Liver (tissue), 9 donors: ENCODE results near the gene HDAC3. TPM values are rescaled to one million over a fixed set of nuclear protein-coding genes. Genes with fewer than 3 reads are reported as not detected.

Experiments
- DNase-seq: peaks from one replicate; pipeline ENCODE4 v3.0.0-alpha.2; 2017; ENCODE audit warnings: low spot score
- H3K27ac ChIP-seq, 2 donors: one replicate each; pipeline ENCODE4 v1.7.0; 2013; ENCODE audit warnings: inconsistent platforms in 2 of 2, low read length in 2 of 2, control low read depth in 1 of 2, low read depth in 1 of 2, mild to moderate bottlenecking in 1 of 2
- H3K27me3 ChIP-seq, 4 donors: one replicate each; pipeline versions ENCODE4 v1.6.1 to v1.7.0; 2013; ENCODE audit warnings: low read length in 3 of 4, inconsistent platforms in 1 of 4, mild to moderate bottlenecking in 1 of 4, moderate library complexity in 1 of 4; ENCODE audit not compliant: control insufficient read depth in 4 of 4, insufficient read depth in 4 of 4
- H3K36me3 ChIP-seq, 4 donors: one replicate each; pipeline versions ENCODE4 v1.6.1 to v1.7.0; 2013; ENCODE audit warnings: low read length in 3 of 4, mild to moderate bottlenecking in 3 of 4, low read depth in 1 of 4, moderate library complexity in 1 of 4; ENCODE audit not compliant: control insufficient read depth in 4 of 4, insufficient read depth in 3 of 4
- H3K4me1 ChIP-seq, 4 donors: one replicate each; pipeline versions ENCODE4 v1.6.1 to v1.7.0; 2013; ENCODE audit warnings: low read length in 3 of 4, mild to moderate bottlenecking in 3 of 4, moderate library complexity in 1 of 4; ENCODE audit not compliant: control insufficient read depth in 4 of 4, insufficient read depth in 4 of 4
- H3K4me3 ChIP-seq, 3 donors: one replicate each; pipeline versions ENCODE4 v1.6.1 to v1.7.0; 2013; ENCODE audit warnings: low read length in 3 of 3, control low read depth in 1 of 3, low read depth in 1 of 3, mild to moderate bottlenecking in 1 of 3
- H3K9ac ChIP-seq, 2 donors: one replicate each; pipeline ENCODE4 v1.7.0; 2013; ENCODE audit warnings: low read length in 2 of 2, mild to moderate bottlenecking in 2 of 2, moderate library complexity in 2 of 2, control low read depth in 1 of 2, low read depth in 1 of 2
- H3K9me3 ChIP-seq, 4 donors: one replicate each; pipeline versions ENCODE4 v1.6.1 to v1.7.0; 2013; ENCODE audit warnings: low read length in 3 of 4; ENCODE audit not compliant: control insufficient read depth in 4 of 4
- ATF3 ChIP-seq: IDR thresholded peaks from 2 replicates; pipeline ENCODE4 v1.6.1; 2016; ENCODE audit warnings: antibody characterized with exemption
- CTCF ChIP-seq: fragments of 150-350 bp; IDR thresholded peaks from 2 replicates; pipeline ENCODE4 v1.5.1; 2017; ENCODE audit warnings: improper control_type of control experiment, low read depth, low read length; ENCODE audit not compliant: missing input control
- EGR1 ChIP-seq, 2 donors: IDR thresholded peaks; 2 replicates each; pipeline ENCODE4 v1.6.1; 2016 to 2018; ENCODE audit warnings: antibody characterized with exemption in 2 of 2, low read depth in 2 of 2
- FOXA1 ChIP-seq: IDR thresholded peaks from 2 replicates; pipeline ENCODE4 v1.6.1; 2016; ENCODE audit warnings: antibody characterized with exemption
- FOXA2 ChIP-seq: IDR thresholded peaks from 2 replicates; pipeline ENCODE4 v1.6.1; 2016; ENCODE audit warnings: antibody characterized with exemption
- GABPA ChIP-seq, 2 donors: IDR thresholded peaks in 1 of 2; conservative IDR thresholded peaks in 1 of 2; 2 replicates each; pipeline ENCODE4 v1.6.1; 2016; ENCODE audit warnings: antibody characterized with exemption in 2 of 2, mild to moderate bottlenecking in 1 of 2, moderate library complexity in 1 of 2
- HNF4A ChIP-seq, 2 donors: conservative IDR thresholded peaks; 2 replicates each; pipeline ENCODE4 v1.6.1; 2016; ENCODE audit warnings: antibody characterized with exemption in 2 of 2, mild to moderate bottlenecking in 2 of 2
- HNF4G ChIP-seq: IDR thresholded peaks from 2 replicates; pipeline ENCODE4 v1.6.1; 2016; ENCODE audit warnings: antibody characterized with exemption
- JUND ChIP-seq, 2 donors: IDR thresholded peaks; 2 replicates each; pipeline ENCODE4 v1.6.1; 2016; ENCODE audit warnings: antibody characterized with exemption in 2 of 2
- MAX ChIP-seq: IDR thresholded peaks from 2 replicates; pipeline ENCODE4 v1.6.1; 2016; ENCODE audit warnings: antibody characterized with exemption
- NR2F2 ChIP-seq: IDR thresholded peaks from 2 replicates; pipeline ENCODE4 v1.6.1; 2016; ENCODE audit warnings: antibody characterized with exemption
- RAD21 ChIP-seq, 2 donors: IDR thresholded peaks; 2 replicates each; pipeline ENCODE4 v1.6.1; 2016; ENCODE audit warnings: antibody characterized with exemption in 2 of 2, mild to moderate bottlenecking in 2 of 2
- REST ChIP-seq: IDR thresholded peaks from 2 replicates; pipeline ENCODE4 v1.6.1; 2016; ENCODE audit warnings: antibody characterized with exemption, mild to moderate bottlenecking
- RXRA ChIP-seq, 2 donors: IDR thresholded peaks; 2 replicates each; pipeline ENCODE4 v1.6.1; 2017 to 2018; ENCODE audit warnings: antibody characterized with exemption in 2 of 2, mild to moderate bottlenecking in 1 of 2
- SP1 ChIP-seq: IDR thresholded peaks from 2 replicates; pipeline ENCODE4 v1.6.1; 2018; ENCODE audit warnings: antibody characterized with exemption, mild to moderate bottlenecking
- TAF1 ChIP-seq: conservative IDR thresholded peaks from 2 replicates; pipeline ENCODE4 v1.6.1; 2016; ENCODE audit warnings: antibody characterized with exemption, mild to moderate bottlenecking
- YY1 ChIP-seq: IDR thresholded peaks from 2 replicates; pipeline ENCODE4 v1.6.1; 2016; ENCODE audit warnings: antibody characterized with exemption, mild to moderate bottlenecking
- ZBTB33 ChIP-seq: IDR thresholded peaks from 2 replicates; pipeline ENCODE4 v1.6.1; 2016; ENCODE audit warnings: antibody characterized with exemption
- WGBS: extraction: QIAGEN DNeasy Blood & Tissue Kit; methylation state at CpG from one replicate; pipeline ENCODE4 v1.1.7; 2013; 5-methylcytosine and 5-hydroxymethylcytosine counted together
- polyA plus RNA-seq, 2 donors: library from polyadenylated mRNA; stranded (reverse) in 1 of 2; unstranded in 1 of 2; fragments of 200-250 nt in 1 of 2; fragments of >200 nt in 1 of 2; fragmentation: Nextera tagmentation in 1 of 2; extraction: Ambion mirVana in 1 of 2; gene quantifications; one replicate each; pipeline versions ENCODE4 v1.2.1 to v1.2.3, GENCODE V29; 2013 to 2015
- total RNA-seq, 2 donors: library from RNA; depleted of rRNA; stranded (reverse); fragments of >200 nt; gene quantifications; one replicate each; pipeline ENCODE4 v1.2.3, GENCODE V29; 2014
- donor health status: healthy.
- donor health status: healthy.
- donor health status: healthy.
- donor health status: healthy.
- donor health status: healthy.

The HDAC3 gene
- total and polyA plus RNA-seq, 4 donors = 20.1 to 45.3 (median 35.1) TPM

- Histone ChIP-seq H3K36me3 (peaks cover 0 to 5% (median under 1%) of the 10 kb centered on the region in 4 donors), H3K4me1 (peaks cover 9 to 32% (median 26%) of the 10 kb centered on the region in 4 donors), H3K9ac (no peak overlapping the region), H3K27me3 (no peaks in the 10 kb centered on the region), H3K9me3 (no peaks in the 10 kb centered on the region), H3K4me3 (no peak overlapping the region), H3K27ac (no peak overlapping the region)
- TF ChIP-seq CTCF (no peak), RXRA (IDR thresholded peaks at IDR 0.05) (no peak), JUND (IDR thresholded peaks at IDR 0.05) (no peak), MAX (no peak), HNF4G (no peak), FOXA1 (no peak), GABPA (IDR thresholded peaks at IDR 0.05 in 1 of 2, conservative IDR thresholded peaks at IDR 0.05 in 1 of 2) (no peak), EGR1 (IDR thresholded peaks at IDR 0.05; ENCODE audit: low read depth in 2 of 2) (no peak), RAD21 (IDR thresholded peaks at IDR 0.05) (no peak), HNF4A (conservative IDR thresholded peaks at IDR 0.05) (no peak), SP1 (no peak), ZBTB33 (no peak), REST (no peak), TAF1 (no peak), ATF3 (no peak), FOXA2 (no peak), YY1 (no peak), NR2F2 (no peak)
- 93% methylated on average over 6 of the region's 6 CpGs for WGBS
- no peak for DNase-seq
Measured at GRCh38 chr5:141634720-141635119, 1.9 kb downstream of the HDAC3 start.
